Glutamatergic neuron (in vitro differentiated cells): ENCODE measurements around the gene RPS6KC1. TPM values are rescaled to one million over a fixed set of nuclear protein-coding genes. Genes with fewer than 3 reads are reported as not detected.

ENCODE experiments used
- DNase-seq: peaks from one replicate; pipeline ENCODE4 v3.0.0; 2022
- H3K27ac Mint-ChIP-seq: one replicate; pipeline ENCODE4 v1.8.0; 2020; ENCODE audit warnings: mild to moderate bottlenecking, mixed read lengths, inconsistent platforms; ENCODE audit not compliant: unreplicated experiment
- H3K27me3 Mint-ChIP-seq: one replicate; pipeline ENCODE4 v1.8.0; 2020; ENCODE audit warnings: mild to moderate bottlenecking, moderate library complexity, mixed read lengths, inconsistent platforms; ENCODE audit not compliant: unreplicated experiment
- H3K36me3 Mint-ChIP-seq: one replicate; pipeline ENCODE4 v1.8.0; 2020; ENCODE audit warnings: mild to moderate bottlenecking, mixed read lengths, inconsistent platforms; ENCODE audit not compliant: unreplicated experiment
- H3K4me1 Mint-ChIP-seq: one replicate; pipeline ENCODE4 v1.8.0; 2020; ENCODE audit warnings: mild to moderate bottlenecking, low read depth, mixed read lengths, inconsistent platforms; ENCODE audit not compliant: unreplicated experiment
- H3K4me3 Mint-ChIP-seq: one replicate; pipeline ENCODE4 v1.8.0; 2020; ENCODE audit warnings: mild to moderate bottlenecking, mixed read lengths, inconsistent platforms; ENCODE audit not compliant: unreplicated experiment
- H3K9me3 Mint-ChIP-seq: one replicate; pipeline ENCODE4 v1.8.0; 2020; ENCODE audit warnings: mild to moderate bottlenecking, moderate library complexity, mixed read lengths, inconsistent platforms; ENCODE audit not compliant: unreplicated experiment
- CTCF ChIP-seq: fragments of 200-600 bp; sonication (generic); IDR thresholded peaks from one replicate; pipeline ENCODE4 v1.5.0; 2021; ENCODE audit not compliant: partially characterized antibody, unreplicated experiment
- total RNA-seq: library from RNA; stranded (reverse); fragmentation: NEBNext Ultra II Directional; extraction: Animal tissue kit (Norgen Biotek cat#: 25700); gene quantifications from one replicate; pipeline ENCODE4 v1.2.1, GENCODE V29; 2021; ENCODE audit not compliant: unreplicated experiment

Gene RPS6KC1
- total RNA-seq, 1 donor from 2014 or later: 23.9 TPM

DNA sequence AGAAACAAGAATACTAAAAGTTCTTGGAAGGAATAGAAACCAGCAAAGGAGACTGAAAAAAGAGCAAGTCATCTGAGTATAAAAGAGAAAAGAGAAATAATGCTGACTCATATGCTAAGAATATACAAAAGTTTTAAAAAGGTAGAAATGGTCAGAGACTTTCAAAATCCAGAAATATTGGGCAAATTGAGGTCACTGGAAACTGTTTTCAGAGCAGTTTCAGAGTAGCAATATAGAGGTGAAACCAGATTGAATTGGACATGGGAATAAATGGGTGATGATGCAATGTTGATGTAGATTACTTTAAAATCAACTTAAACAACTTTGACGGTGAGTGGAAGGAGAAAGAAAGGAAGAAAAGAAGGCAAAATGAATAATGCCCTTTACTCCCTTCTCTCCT is 1.8 kb upstream of the RPS6KC1 start:
- no peak for TF ChIP-seq CTCF
- Mint-ChIP-seq H3K4me1 (peaks cover 9% of the 10 kb centered on the region), H3K36me3 (peaks cover 8% of the 10 kb centered on the region), H3K27me3 (peaks cover 4% of the 10 kb centered on the region), H3K9me3 (peaks cover 3% of the 10 kb centered on the region), H3K27ac (no peak overlapping the region), H3K4me3 (no peak overlapping the region)
- DNase-seq: no peak

- DNase-seq: no peak
- H3K27ac Mint-ChIP-seq: peak overlapping the region; percentile 79
- peaks cover 8% of the 10 kb centered on the region for H3K36me3 Mint-ChIP-seq
- TF ChIP-seq CTCF: no peak
- peaks cover 4% of the 10 kb centered on the region for H3K27me3 Mint-ChIP-seq
- H3K4me1 Mint-ChIP-seq: peaks cover 9% of the 10 kb centered on the region
- H3K9me3 Mint-ChIP-seq: peaks cover 3% of the 10 kb centered on the region
- peak overlapping the region; percentile 99 for H3K4me3 Mint-ChIP-seq
Observed at GRCh38 chr1:213050745-213051126, 305 bp upstream of the RPS6KC1 start.

GRCh38 chr1:213051881-213052202 is 801 bp downstream of the RPS6KC1 start:
- Mint-ChIP-seq H3K27ac (peak overlapping the region; percentile 87), H3K9me3 (peaks cover 3% of the 10 kb centered on the region), H3K4me1 (peaks cover 9% of the 10 kb centered on the region), H3K36me3 (peaks cover 8% of the 10 kb centered on the region), H3K4me3 (peak overlapping the region; percentile 99), H3K27me3 (peaks cover 4% of the 10 kb centered on the region)
- DNase-seq: no peak
- no peak for TF ChIP-seq CTCF

GRCh38 chr1:213053455-213053854 is 2.4 kb downstream of the RPS6KC1 start:
- Mint-ChIP-seq H3K27ac (no peak overlapping the region), H3K36me3 (peaks cover 8% of the 10 kb centered on the region), H3K4me3 (no peak overlapping the region), H3K9me3 (peaks cover 3% of the 10 kb centered on the region), H3K4me1 (peaks cover 9% of the 10 kb centered on the region), H3K27me3 (peaks cover 4% of the 10 kb centered on the region)
- DNase-seq: no peak
- TF ChIP-seq CTCF: no peak

DNA sequence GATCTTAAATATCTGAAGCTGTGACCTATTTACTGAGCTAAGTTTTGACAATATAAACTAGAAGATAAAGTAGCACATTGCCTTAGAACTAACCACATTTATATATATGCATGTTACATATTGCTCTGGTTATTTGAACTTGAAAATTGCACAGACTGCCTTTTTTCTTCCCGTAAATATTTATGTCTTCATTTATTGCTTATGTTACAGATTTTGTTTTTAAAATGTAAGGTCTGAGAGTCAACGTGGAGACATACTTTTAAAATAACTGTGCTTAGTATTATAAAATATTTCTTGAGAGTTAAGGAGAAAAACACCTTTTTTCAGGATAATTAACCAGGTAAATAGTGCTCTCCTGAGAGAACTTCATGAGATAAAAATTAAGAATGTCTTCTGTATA is 3.1 kb downstream of the RPS6KC1 start:
- Mint-ChIP-seq H3K9me3 (peaks cover 3% of the 10 kb centered on the region), H3K27ac (no peak overlapping the region), H3K36me3 (peaks cover 10% of the 10 kb centered on the region), H3K4me1 (peaks cover 9% of the 10 kb centered on the region), H3K4me3 (no peak overlapping the region), H3K27me3 (peaks cover 4% of the 10 kb centered on the region)
- no peak for DNase-seq
- no peak for TF ChIP-seq CTCF
